GM12892 (cell line): ENCODE measurements around the gene ARL6IP4.
"Not testable (repeated sequence)": the region's sequence is repeated elsewhere in the genome, so short reads cannot be mapped to it uniquely, and the experiment has no call there.

Source experiments
- DNase-seq: peaks from one replicate; pipeline ENCODE4 v3.0.0; 2011; ENCODE audit not compliant: insufficient read length
- FAIRE-seq: peaks from 2 replicates; lab custom pipeline; 2011; peaks lifted over from hg19 to GRCh38; lab: Jason Lieb, UNC
- POLR2A ChIP-seq: IDR thresholded peaks from 2 replicates; pipeline ENCODE4 v1.6.1; 2011; ENCODE audit warnings: low read depth, low read length, control low read depth
- POLR2AphosphoS5 ChIP-seq: IDR thresholded peaks from 2 replicates; pipeline ENCODE4 v1.6.1; 2011; ENCODE audit warnings: low read depth, low read length, control low read depth
- TAF1 ChIP-seq: IDR thresholded peaks from 2 replicates; pipeline ENCODE4 v1.6.1; 2011; ENCODE audit warnings: low read depth, mild to moderate bottlenecking, control low read depth, low read length, borderline replicate concordance

ARL6IP4 gene

GRCh38 chr12:123010110-123010509 lies 29.6 kb downstream of the ARL6IP4 start:
- TF ChIP-seq POLR2AphosphoS5, result no peak
- TF ChIP-seq TAF1, result no peak
- no peak for FAIRE-seq
- no peak for DNase-seq

DNA sequence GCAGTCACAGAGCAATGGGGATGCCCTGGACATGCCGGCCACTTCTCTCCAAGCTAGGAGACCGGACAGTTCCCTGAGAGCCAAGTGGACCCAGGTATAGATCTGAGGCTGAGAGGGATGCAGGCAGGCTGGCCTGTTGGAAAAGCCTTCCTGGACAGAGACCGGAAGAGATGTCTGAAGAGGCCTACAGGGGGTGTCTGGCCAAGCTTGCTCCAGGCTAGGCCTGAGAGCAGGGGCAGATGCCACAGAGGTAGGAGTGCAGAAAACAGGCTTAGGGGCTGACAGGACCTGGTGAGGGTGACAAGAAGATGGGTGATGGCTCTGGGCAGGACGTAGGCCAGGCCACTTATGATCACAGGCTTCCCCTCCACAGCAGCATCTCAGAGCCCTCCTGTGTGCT lies 30.2 kb downstream of the ARL6IP4 start:
- DNase-seq, result no peak
- no peak for FAIRE-seq
- TF ChIP-seq POLR2AphosphoS5, result no peak
- no peak for TF ChIP-seq TAF1

DNA sequence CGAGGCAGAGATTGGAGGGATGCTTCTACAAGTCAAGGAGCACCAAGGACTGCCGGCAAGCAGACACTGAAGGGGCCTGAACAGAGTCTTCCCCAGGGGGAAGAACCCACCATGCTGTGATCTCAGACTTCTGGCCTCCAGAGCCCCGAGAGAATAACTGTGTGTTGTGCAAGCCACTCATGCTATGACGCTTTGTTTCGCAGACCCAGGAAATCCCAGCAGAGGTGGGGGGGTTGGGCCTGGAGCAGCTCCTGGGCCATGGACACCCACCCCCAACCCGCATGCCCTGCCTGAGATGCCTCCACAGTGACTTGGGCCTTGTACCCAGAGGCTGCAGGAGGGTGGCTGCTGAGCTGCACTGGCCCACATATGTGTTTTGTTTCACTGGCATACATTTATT lies 31.2 kb downstream of the ARL6IP4 start:
- TF ChIP-seq POLR2AphosphoS5, result no peak
- TF ChIP-seq POLR2A, result no peak
- TF ChIP-seq TAF1, result no peak
- DNase-seq (no peak), FAIRE-seq (no peak)

DNA sequence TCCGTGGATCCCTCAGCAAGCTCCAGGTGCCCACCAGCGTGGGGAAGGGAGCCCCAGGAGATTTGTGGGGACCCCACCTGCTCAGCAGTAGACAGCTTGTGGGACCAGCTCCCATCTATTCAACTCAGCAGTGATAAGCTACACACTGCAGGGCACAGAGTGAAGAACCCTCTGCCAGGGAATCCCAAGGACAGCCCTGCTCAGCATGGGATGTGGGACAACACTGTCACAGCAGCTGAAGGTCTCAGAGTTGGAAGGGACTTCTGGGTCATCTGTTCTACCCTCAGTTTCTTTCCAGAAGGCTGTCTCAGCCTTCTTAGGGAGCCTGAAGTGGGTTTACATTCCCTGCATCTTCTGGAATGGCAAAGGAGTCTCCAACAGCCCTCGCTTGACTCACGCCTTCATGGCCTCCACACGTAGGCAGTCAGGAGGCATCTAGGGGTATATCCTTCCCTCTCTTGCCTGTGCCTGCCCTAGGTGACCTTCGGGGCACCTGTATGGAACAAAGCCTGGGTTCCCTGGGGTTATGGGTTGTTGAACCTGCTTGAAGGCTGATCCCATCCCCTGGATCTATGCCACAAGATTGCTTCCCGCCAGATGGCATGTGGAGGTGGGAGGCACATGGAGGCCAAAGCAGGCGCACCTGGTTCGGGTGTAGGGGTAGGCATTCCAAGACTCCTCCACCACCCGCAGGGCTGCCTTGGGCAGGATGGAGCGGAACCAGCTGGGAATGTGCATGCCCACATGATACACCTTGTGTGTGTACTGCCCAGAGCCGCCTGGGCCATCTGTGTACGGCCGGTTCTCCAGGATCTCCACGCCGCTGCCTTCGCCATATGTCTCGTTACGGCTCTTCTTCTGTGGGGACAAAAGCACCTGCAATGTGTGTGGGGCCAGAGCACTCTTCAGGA lies 33.0 kb downstream of the ARL6IP4 start:
- DNase-seq (no peak), FAIRE-seq (peak; percentile 46)
- TF ChIP-seq POLR2A (no peak), POLR2AphosphoS5 (no peak), TAF1 (no peak)

DNA sequence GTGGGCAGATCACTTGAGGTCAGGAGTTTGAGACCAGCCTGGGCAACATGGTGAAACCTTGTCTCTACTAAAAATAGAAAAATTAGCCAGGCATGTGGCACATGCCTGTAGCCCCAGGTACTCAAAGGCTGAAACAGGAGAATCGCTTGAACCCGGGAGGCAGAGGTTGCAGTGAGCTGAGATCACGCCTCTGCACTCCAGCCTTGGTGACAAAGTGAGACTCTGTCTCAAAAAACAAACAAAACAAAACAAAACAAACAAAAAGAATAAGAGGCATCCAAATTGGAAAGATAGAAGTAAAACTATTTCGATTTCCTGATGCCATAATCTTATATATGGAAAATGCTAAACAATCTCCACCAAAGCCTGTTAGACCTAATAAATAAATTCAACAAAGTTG lies 34.0 kb downstream of the ARL6IP4 start:
- not testable (repeated sequence) for FAIRE-seq, DNase-seq

- TF ChIP-seq POLR2AphosphoS5, result no peak
- no peak for TF ChIP-seq POLR2A
- no peak for TF ChIP-seq TAF1
- DNase-seq (no peak), FAIRE-seq (no peak)
Measured at GRCh38 chr12:123017753-123018152, 37.3 kb downstream of the ARL6IP4 start.

- TF ChIP-seq TAF1 (no peak), POLR2A (no peak), POLR2AphosphoS5 (no peak)
- FAIRE-seq (no peak), DNase-seq (no peak)
Measured at GRCh38 chr12:123019841-123020138, 39.3 kb downstream of the ARL6IP4 start.

DNA sequence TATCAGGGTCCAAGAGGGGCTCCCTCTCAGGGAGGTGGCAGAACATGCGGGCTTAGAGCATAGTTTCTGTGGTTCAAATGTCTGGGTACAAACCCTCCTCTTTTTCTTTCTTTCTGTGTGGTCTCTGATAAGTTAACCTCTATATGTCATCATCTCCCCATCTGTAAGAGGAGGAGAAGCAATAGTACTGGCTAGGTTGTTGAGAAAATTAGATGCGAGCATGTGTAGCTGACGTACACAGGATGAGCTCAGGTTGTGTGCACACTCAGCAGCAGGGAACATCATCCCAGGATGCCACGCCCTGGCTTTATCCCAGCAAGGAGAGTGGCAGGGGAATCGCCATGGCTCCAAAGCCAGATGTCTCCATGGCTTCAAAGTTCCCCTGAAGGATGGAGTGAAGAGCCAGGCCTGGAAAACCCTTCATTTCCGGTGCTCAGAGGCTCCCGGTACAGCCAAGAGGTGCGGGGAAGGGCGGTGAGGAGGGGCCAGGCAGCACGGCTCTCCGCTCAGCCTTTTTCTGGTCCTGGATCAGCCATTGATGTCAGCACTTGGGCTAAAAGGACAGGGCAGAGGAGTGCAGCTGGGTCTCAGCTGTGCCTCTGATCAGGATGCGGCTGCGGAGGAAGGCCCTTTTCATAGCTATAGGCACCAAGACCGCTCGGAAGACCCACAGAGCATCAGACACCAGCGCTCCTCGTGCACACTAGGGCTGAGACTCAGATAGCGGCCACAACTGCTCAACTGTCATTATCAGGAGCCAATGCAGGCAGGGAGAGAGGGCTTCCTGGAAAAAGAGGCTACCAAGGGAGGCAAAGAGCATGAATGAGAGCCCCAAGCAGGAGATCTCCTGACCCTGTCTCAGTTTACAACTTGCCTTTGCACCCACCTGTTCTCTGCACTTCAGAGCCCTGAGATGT lies 41.5 kb downstream of the ARL6IP4 start:
- no peak for FAIRE-seq
- no peak for DNase-seq
- no peak for TF ChIP-seq POLR2A
- TF ChIP-seq TAF1, result no peak
- TF ChIP-seq POLR2AphosphoS5, result no peak

GRCh38 chr12:123022846-123023245 lies 42.4 kb downstream of the ARL6IP4 start:
- DNase-seq, result no peak
- no peak for FAIRE-seq
- TF ChIP-seq TAF1, result no peak
- TF ChIP-seq POLR2A, result no peak
- TF ChIP-seq POLR2AphosphoS5, result no peak

GRCh38 chr12:123024819-123025391 lies 44.4 kb downstream of the ARL6IP4 start:
- FAIRE-seq (no peak), DNase-seq (no peak)
- TF ChIP-seq POLR2AphosphoS5, result no peak
- TF ChIP-seq TAF1, result no peak
- TF ChIP-seq POLR2A, result no peak

DNA sequence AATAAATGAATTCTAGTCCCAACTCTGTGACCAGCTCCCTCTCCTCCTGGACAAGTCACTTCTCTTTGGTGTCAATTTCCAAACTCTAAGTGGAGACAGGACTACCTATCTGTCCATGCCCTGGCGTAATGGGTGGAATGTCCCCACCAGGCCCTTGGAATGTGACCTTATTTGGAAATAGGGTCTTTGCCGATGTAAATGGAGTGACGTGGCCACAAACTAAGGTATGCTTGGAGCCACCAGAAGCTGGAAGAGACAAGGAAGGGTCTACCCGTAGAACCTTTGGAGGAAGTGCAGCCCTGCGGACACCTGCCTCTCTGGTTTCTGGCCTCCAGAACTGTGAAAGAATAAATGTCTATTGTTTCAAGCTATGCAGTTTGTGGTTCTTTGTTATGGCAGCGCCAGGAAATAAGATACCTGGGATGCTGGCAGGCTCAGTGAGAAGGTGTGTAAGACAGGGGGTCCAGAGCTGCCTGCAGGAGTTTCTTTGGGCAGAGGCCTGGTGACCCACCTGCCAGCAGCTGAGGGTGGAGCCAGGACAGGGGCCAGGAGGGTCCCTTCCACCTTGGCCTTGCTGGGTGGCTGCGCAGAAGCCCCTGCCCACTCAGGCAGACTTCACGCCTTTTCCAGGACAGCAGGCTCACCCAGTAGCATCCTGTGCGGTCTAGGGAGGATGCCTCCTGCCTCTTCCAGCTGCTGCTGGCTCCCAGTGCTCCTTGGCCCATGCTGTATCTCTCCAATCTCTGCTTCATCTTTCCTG lies 45.8 kb downstream of the ARL6IP4 start:
- no peak for DNase-seq
- no peak for TF ChIP-seq TAF1
- no peak for TF ChIP-seq POLR2A
- TF ChIP-seq POLR2AphosphoS5, result no peak
- no peak for FAIRE-seq
